Kidney epithelial cell (primary cell): ENCODE measurements around the gene C9orf72. TPM values are rescaled to one million over a fixed set of nuclear protein-coding genes. Genes with fewer than 3 reads are reported as not detected.
"Not testable (repeated sequence)": the region's sequence is repeated elsewhere in the genome, so short reads cannot be mapped to it uniquely, and the experiment has no call there.

ENCODE experiments used
- DNase-seq: peaks from one replicate; pipeline ENCODE4 v3.0.0-alpha.2; 2010; ENCODE audit warnings: low read depth
- H3K27me3 ChIP-seq: 2 replicates; pipeline ENCODE4 v1.6.0; 2011; ENCODE audit warnings: low read length; ENCODE audit not compliant: control insufficient read depth, insufficient read depth
- H3K36me3 ChIP-seq: 2 replicates; pipeline ENCODE4 v1.5.1; 2011; ENCODE audit warnings: low read length; ENCODE audit not compliant: control insufficient read depth, insufficient read depth
- H3K4me3 ChIP-seq: 2 replicates; pipeline ENCODE4 v1.5.1; 2011; ENCODE audit warnings: low read depth, mild to moderate bottlenecking, control low read depth, low read length
- CTCF ChIP-seq: IDR thresholded peaks from 2 replicates; pipeline ENCODE4 v1.5.1; 2011; ENCODE audit warnings: mild to moderate bottlenecking, moderate library complexity, low read length, control low read depth, inconsistent platforms; ENCODE audit not compliant: insufficient read depth, poor library complexity, severe bottlenecking
- total RNA-seq: library from RNA; depleted of rRNA; stranded (reverse); fragments of >200 nt; gene quantifications from 2 replicates; pipeline ENCODE4 v1.2.3, GENCODE V29; 2015

The C9orf72 gene
- 10.2 and 11.2 TPM in 2 replicates for total RNA-seq

- no peak for TF ChIP-seq CTCF
- peak within 1 kb of the TSS; percentile 72 for H3K4me3 ChIP-seq
- DNase-seq: no peak
- H3K27me3 ChIP-seq: no peaks in the 10 kb centered on the region
- no peaks in the 10 kb centered on the region for H3K36me3 ChIP-seq
These were observed at the start of gene C9orf72 for GRCh38 chr9:27572918-27573633. C9orf72 (minus strand) TSS chr9:27573481; CDS start chr9:27567120, 6,361 bp downstream.

GRCh38 chr9:27622693-27623340, 49.5 kb upstream of the C9orf72 start:
- TF ChIP-seq CTCF: no peak
- no peak for DNase-seq
- Histone ChIP-seq H3K36me3 (no peaks in the 10 kb centered on the region), H3K4me3 (no peak overlapping the region), H3K27me3 (no peaks in the 10 kb centered on the region)

GRCh38 chr9:27619743-27620142, 46.5 kb upstream of the C9orf72 start:
- H3K36me3 ChIP-seq: no peaks in the 10 kb centered on the region
- TF ChIP-seq CTCF: no peak
- H3K27me3 ChIP-seq: no peaks in the 10 kb centered on the region
- H3K4me3 ChIP-seq: no peak overlapping the region
- no peak for DNase-seq

- TF ChIP-seq CTCF: no peak
- no peak overlapping the region for H3K4me3 ChIP-seq
- no peak for DNase-seq
- H3K36me3 ChIP-seq: no peaks in the 10 kb centered on the region
- H3K27me3 ChIP-seq: no peaks in the 10 kb centered on the region
These were observed 44.8 kb upstream of the C9orf72 start for GRCh38 chr9:27618066-27618465.

GRCh38 chr9:27614551-27614950, 41.3 kb upstream of the C9orf72 start:
- no peaks in the 10 kb centered on the region for H3K36me3 ChIP-seq
- H3K4me3 ChIP-seq: no peak overlapping the region
- DNase-seq: no peak
- no peaks in the 10 kb centered on the region for H3K27me3 ChIP-seq
- no peak for TF ChIP-seq CTCF

- not testable (repeated sequence) for H3K36me3 ChIP-seq, DNase-seq, H3K27me3 ChIP-seq, H3K4me3 ChIP-seq
These were observed 38.8 kb upstream of the C9orf72 start for GRCh38 chr9:27612036-27612435.
